ENCODE data around the gene APOO. TPM values are rescaled to one million over a fixed set of nuclear protein-coding genes. Genes with fewer than 3 reads are reported as not detected.

Gene APOO
- total and polyA plus RNA-seq, 2 experiments from 2014 or later = 7.3 to 20.2 TPM

DNA sequence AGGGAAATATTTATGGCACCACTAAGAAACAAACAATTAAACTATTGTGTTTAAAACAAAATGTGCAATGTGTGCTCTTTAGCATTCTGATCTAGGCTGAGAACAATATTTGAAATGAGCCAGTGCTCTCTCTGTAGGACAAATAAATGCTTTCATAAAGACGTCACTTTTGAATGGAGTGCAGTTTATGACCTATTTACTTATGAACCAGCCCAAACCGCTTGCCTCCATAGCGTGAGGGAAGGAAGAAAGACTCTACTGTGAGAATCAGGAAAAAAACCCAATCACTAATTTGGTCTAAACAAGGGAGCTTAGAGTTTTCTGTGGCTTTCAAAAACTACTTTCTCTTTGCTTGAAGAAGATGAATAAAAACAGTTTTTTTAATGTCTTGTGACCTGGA lies 85.3 kb downstream of the APOO start:
- no peaks in the 10 kb centered on the region for H3K27me3 ChIP-seq (replicated peaks; ENCODE audit: insufficient read depth)
- no peaks in the 10 kb centered on the region for H3K9me3 ChIP-seq (ENCODE audit: low read depth)
- H3K9ac ChIP-seq = peak overlapping the region; percentile 25; the same call in 1 of the 2 replicates
- H3F3A ChIP-seq (ENCODE audit: insufficient read depth) = no peaks in the 10 kb centered on the region
- in situ Hi-C loops (cut with MboI) = no loop called here
- peak; percentile 66 for DNase-seq
- H3K4me1 ChIP-seq (ENCODE audit: insufficient read depth) = no peaks in the 10 kb centered on the region
- no peaks in the 10 kb centered on the region for H3K79me2 ChIP-seq (ENCODE audit: insufficient read depth)
- no peaks in the 10 kb centered on the region for H3K36me3 ChIP-seq (ENCODE audit: low read depth)
- H3K4me2 ChIP-seq (ENCODE audit: unreplicated experiment) = no peak overlapping the region
- no peak overlapping the region for H3K27ac ChIP-seq
- H3K4me3 ChIP-seq = no peak overlapping the region
- WGBS, 2 experiments (ENCODE audit: low coverage in 1 of 2, low lambda C conversion rate in 2 of 2, missing lambda C conversion rate in 2 of 2) = 8 to 11% methylated on average over 3 of the region's 3 CpGs
- TF ChIP-seq EZH2phosphoT487 (IDR thresholded peaks at IDR 0.05; ENCODE audit: insufficient read depth, low read depth) = no peak
- no peak for TF ChIP-seq EZH2 (IDR thresholded peaks at IDR 0.05; ENCODE audit: insufficient read depth, poor library complexity, severe bottlenecking)
- H2AFZ ChIP-seq = 0 out of 2 replicates have a peak overlapping the region, but pooled peaks have one; percentile 45
- no peaks in the 10 kb centered on the region for H3K9me2 ChIP-seq (ENCODE audit: insufficient read depth)
- no peaks in the 10 kb centered on the region for H4K20me1 ChIP-seq (ENCODE audit: insufficient read depth)

DNA sequence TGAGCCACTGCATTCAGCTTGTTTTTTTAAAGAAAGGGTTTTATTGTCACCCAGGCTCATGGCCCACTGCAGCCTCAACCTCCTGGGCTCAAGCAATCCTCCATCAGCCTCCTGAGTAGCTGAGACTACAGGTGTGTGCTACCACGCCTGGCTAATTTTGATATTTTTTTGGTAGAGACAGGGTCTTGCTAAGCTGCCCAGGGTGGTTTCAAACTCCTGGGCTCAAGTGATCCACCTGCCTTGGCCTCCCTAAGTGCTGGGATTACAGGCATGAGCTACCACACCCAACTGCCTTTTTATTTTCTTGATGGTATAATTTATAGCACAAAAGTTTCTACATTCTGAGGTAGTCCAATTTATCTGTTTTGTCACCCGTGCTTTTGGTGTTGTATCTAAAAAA lies 85.9 kb downstream of the APOO start:
- H3K4me3 ChIP-seq = no peak overlapping the region
- TF ChIP-seq EZH2 (IDR thresholded peaks at IDR 0.05; ENCODE audit: insufficient read depth, poor library complexity, severe bottlenecking) = no peak
- TF ChIP-seq EZH2phosphoT487 (IDR thresholded peaks at IDR 0.05; ENCODE audit: insufficient read depth, low read depth) = no peak
- no peaks in the 10 kb centered on the region for H3K27me3 ChIP-seq (replicated peaks; ENCODE audit: insufficient read depth)
- H3F3A ChIP-seq (ENCODE audit: insufficient read depth) = no peaks in the 10 kb centered on the region
- no peak for DNase-seq
- H3K4me1 ChIP-seq (ENCODE audit: insufficient read depth) = no peaks in the 10 kb centered on the region
- no peaks in the 10 kb centered on the region for H3K9me2 ChIP-seq (ENCODE audit: insufficient read depth)
- no peaks in the 10 kb centered on the region for H3K9me3 ChIP-seq (ENCODE audit: low read depth)
- no peak overlapping the region for H3K4me2 ChIP-seq (ENCODE audit: unreplicated experiment)
- no peak overlapping the region for H3K9ac ChIP-seq
- H4K20me1 ChIP-seq (ENCODE audit: insufficient read depth) = no peaks in the 10 kb centered on the region
- no peak overlapping the region for H3K27ac ChIP-seq
- in situ Hi-C loops (cut with MboI) = no loop called here
- 0 out of 2 replicates have a peak overlapping the region, but pooled peaks have one; percentile 45 for H2AFZ ChIP-seq
- WGBS, 2 experiments (ENCODE audit: low coverage in 1 of 2, low lambda C conversion rate in 2 of 2, missing lambda C conversion rate in 2 of 2) = 100% methylated on average over 2 of the region's 2 CpGs
- H3K79me2 ChIP-seq (ENCODE audit: insufficient read depth) = no peaks in the 10 kb centered on the region
- no peaks in the 10 kb centered on the region for H3K36me3 ChIP-seq (ENCODE audit: low read depth)

DNA sequence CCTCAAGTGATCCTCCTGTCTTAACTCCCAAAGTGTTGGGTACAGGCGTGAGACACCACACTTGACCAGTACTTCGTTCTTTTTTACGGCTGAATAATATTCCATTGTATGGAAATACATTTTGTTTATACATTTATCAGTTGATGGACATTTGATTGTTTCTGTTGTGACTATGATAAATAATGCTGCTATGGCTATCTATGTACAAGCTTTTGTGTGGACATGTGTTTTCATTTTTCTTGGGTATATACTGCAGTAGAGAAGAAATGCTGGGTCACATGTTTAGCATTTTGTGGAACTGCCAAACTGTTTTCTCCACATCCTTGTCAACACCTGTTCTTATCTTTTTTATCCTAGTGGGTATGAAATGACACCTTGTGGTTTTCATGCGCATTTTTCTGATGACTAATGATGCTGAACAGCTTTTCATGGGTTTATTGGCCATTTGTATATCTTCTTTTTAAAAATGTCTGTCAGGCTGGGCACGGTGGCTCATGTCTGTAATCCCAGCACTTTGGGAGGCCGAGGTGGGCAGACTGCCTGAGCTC lies 87.4 kb downstream of the APOO start:
- TF ChIP-seq EZH2phosphoT487 (IDR thresholded peaks at IDR 0.05; ENCODE audit: insufficient read depth, low read depth) (no peak), EZH2 (IDR thresholded peaks at IDR 0.05; ENCODE audit: insufficient read depth, poor library complexity, severe bottlenecking) (no peak)
- Histone ChIP-seq H3K9ac (no peak overlapping the region), H3K4me1 (ENCODE audit: insufficient read depth) (no peaks in the 10 kb centered on the region), H4K20me1 (ENCODE audit: insufficient read depth) (no peaks in the 10 kb centered on the region), H3K4me3 (no peak overlapping the region), H3K9me2 (ENCODE audit: insufficient read depth) (no peaks in the 10 kb centered on the region), H3K79me2 (ENCODE audit: insufficient read depth) (no peaks in the 10 kb centered on the region), H3K27me3 (replicated peaks; ENCODE audit: insufficient read depth) (no peaks in the 10 kb centered on the region), H3K4me2 (ENCODE audit: unreplicated experiment) (no peak overlapping the region), H3K27ac (no peak overlapping the region), H2AFZ (no peak overlapping the region), H3F3A (ENCODE audit: insufficient read depth) (no peaks in the 10 kb centered on the region), H3K36me3 (ENCODE audit: low read depth) (no peaks in the 10 kb centered on the region), H3K9me3 (ENCODE audit: low read depth) (no peaks in the 10 kb centered on the region)
- no peak for DNase-seq
- WGBS, 2 experiments (ENCODE audit: low coverage in 1 of 2, low lambda C conversion rate in 2 of 2, missing lambda C conversion rate in 2 of 2) = 89 to 92% methylated on average over 6 of the region's 6 CpGs
- in situ Hi-C loops (cut with MboI) = no loop called here

DNA sequence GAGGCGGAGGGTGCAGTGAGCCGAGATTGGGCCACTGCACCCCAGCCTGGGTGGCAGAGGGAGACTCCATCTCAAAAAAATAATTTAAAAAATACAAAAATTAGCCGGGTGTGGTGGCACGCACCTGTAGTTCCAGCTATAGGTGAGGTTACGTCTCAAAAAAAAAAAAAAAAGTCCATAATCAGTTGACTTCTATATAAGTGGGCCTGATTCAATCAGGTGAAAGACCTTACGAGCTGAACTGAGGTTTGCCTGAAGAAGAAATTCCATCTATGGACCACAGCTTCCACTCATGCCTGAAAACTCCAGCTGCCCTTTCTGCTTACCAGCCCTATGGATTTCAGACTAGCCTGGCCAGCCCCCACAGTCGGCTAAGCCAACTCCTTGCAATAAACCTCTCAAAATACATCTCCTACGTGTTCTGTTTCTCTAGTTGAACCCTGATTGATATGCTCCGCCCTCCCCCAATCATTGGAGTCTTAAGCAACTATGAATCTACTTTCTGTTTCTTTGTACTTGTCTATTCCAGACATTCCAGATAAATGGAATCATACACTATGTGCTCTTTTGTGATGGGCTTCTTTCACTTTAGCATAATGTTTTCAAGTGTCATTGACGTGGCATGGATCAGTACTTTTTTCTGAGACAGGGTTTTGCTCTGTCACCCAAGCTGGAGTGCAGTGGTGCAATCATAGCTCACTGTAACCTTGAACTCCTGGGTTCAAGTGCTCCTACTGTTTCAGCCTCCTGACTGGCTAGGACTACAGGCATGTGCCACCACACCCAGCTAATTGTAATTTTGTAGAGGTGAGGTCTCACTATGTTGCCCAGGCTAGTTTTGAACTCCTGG lies 88.1 kb downstream of the APOO start:
- in situ Hi-C loops (cut with MboI) = no loop called here
- Histone ChIP-seq H3K79me2 (ENCODE audit: insufficient read depth) (no peaks in the 10 kb centered on the region), H3K4me2 (ENCODE audit: unreplicated experiment) (no peak overlapping the region), H3K4me1 (ENCODE audit: insufficient read depth) (no peaks in the 10 kb centered on the region), H3K4me3 (no peak overlapping the region), H3K9me3 (ENCODE audit: low read depth) (no peaks in the 10 kb centered on the region), H2AFZ (no peak overlapping the region), H3K9me2 (ENCODE audit: insufficient read depth) (no peaks in the 10 kb centered on the region), H3F3A (ENCODE audit: insufficient read depth) (no peaks in the 10 kb centered on the region), H3K27ac (no peak overlapping the region), H3K9ac (no peak overlapping the region), H3K27me3 (replicated peaks; ENCODE audit: insufficient read depth) (no peaks in the 10 kb centered on the region), H4K20me1 (ENCODE audit: insufficient read depth) (no peaks in the 10 kb centered on the region), H3K36me3 (ENCODE audit: low read depth) (no peaks in the 10 kb centered on the region)
- TF ChIP-seq EZH2phosphoT487 (IDR thresholded peaks at IDR 0.05; ENCODE audit: insufficient read depth, low read depth) = no peak
- TF ChIP-seq EZH2 (IDR thresholded peaks at IDR 0.05; ENCODE audit: insufficient read depth, poor library complexity, severe bottlenecking) = no peak
- 77 to 80% methylated on average over 6 to 10 of the region's 10 CpGs for WGBS, 2 experiments (ENCODE audit: low coverage in 1 of 2, low lambda C conversion rate in 2 of 2, missing lambda C conversion rate in 2 of 2)
- peak; percentile 12 for DNase-seq

Measured in GM23248 (cell line).